Measurements from ENCODE around the gene ADH6. TPM values are rescaled to one million over a fixed set of nuclear protein-coding genes. Genes with fewer than 3 reads are reported as not detected.
"Not testable (repeated sequence)": the region's sequence is repeated elsewhere in the genome, so short reads cannot be mapped to it uniquely, and the experiment has no call there.

The ADH6 gene
- total RNA-seq, 1 donor from 2014 or later = 3.1 TPM

GRCh38 chr4:99190336-99190735 lies 28.7 kb downstream of the ADH6 start:
- DNase-seq (ENCODE audit: low spot score) = no peak

- DNase-seq (ENCODE audit: low spot score) = not testable (repeated sequence)
Observed at GRCh38 chr4:99189900-99190299, 29.1 kb downstream of the ADH6 start.

DNA sequence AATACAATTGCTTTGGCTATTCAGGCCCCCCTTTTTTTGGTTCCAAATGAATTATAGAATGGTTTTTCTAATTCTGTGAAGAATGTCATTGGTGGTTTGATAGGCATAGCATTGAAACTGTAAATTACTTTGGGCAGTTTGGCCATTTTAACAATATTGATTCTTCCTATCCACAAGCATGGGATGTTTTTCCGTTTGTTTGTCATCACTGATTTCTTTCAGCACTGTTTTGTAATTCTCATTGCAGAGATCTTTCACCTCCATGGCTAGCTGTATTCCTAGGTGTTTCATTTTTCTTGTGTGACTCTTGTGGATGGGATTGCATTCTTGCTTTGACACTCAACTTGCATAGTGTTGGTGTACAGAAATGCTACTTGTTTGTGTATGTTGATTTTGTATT lies 33.0 kb downstream of the ADH6 start:
- DNase-seq (ENCODE audit: low spot score) = no peak

DNA sequence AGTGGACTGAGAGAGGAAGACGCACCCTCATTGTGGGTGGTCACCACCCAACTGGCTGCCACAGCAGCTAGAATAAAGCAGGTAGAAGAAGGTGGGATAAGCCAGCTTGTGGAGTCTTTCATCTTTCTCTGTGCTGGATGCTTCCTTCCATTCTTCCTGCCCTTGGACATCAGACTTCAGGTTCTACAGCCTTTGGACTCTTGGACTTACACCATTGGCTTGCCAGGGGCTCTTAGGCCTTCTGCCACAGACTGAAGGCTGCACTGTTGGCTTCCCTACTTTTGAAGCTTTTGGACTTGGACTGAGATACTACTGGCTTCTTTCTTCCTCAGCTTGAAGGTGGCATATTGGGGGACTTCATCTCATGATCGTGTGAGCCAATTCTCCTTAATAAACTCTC lies 33.5 kb downstream of the ADH6 start:
- DNase-seq (ENCODE audit: low spot score) = no peak

DNA sequence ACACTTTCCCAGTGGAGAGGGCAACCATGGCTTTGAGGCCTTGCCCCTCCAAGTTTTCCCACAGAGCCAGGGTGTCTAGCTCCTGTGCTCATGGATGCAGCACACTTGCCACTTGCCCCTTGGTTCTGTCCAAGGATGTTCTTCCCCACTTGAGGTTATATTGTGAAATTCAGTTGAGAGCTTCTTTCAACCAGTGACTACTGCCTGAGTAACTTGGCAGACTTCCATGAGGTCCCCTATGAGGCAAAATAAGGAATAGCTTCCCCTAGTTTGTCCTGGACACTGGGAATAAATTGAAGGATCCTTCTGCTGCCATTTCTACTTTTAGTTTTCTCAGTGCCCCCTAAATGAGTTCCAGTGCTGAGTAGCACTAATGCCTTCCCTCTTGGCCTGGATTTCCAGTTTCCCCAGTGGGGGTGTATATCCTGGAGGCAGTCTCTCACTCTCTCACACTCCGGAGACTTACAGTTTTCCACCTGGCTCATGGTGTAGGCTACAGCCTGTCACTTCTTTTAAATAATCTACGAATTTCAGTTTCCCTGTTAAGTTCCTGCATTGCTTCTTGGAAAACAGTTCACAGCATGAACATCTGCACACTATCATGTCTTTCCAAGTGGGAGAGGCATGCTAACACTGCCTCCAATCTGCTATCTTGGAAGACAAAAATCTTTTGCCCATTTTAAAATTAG lies 38.5 kb downstream of the ADH6 start:
- DNase-seq (ENCODE audit: low spot score) = no peak

- no peak for DNase-seq (ENCODE audit: low spot score)
Observed at GRCh38 chr4:99179626-99180025, 39.4 kb downstream of the ADH6 start.

DNA sequence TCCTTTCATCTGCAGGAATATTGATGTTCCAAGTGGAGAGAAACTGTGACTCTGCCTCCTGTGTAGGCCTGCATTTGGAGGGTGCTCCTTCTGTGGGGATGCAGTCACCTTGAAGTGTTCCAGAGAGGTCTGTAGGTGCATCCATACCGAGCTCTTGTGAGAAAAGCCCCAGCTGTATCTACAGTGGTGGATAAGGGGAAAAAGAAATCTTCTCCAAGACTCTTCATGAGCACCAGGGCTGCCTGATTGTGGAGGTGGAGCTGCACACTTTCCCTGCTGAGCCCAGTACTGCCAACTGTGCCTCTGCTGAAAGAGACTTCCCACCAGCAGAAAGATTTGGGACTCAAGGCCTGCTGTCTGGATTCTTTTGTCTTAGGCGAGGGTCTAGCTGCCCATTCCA lies 39.9 kb downstream of the ADH6 start:
- no peak for DNase-seq (ENCODE audit: low spot score)

DNA sequence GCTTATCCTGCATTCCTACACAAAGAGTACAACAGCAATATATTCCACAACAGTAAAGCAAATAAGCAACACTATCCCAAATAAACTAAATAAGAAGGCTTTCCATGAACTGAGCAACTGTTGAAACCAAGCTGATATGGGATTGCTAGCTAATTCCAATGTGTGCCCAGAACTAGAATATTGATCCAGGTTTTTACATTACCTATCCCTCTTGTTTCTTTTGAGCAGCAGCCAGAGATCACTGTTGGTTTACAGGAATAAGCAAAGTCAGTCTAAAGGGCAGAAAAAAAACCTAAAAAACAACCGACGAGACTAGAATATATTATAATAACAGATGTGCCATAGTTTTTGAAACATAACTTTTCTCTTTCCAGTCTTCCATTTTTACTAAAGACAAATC lies 52.5 kb downstream of the ADH6 start:
- DNase-seq (ENCODE audit: low spot score) = no peak

DNA sequence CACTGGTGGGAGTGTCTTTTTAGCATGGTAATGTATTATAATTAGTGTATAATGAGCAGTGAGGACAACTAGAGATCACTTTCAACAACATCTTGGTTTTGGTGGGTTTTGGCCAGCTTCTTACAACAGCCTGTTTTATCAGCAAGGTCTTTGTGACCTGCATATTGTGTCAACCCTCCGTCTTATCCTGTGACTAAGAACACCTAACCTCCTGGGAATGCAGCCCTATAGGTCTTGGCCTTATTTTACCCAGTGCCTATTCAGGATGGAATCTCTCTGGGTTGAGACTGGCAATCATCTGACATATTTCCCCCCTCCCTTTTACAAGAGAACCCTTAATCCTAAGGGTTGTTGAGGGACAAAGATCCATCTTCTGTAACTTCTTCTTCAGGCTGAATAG lies 53.1 kb downstream of the ADH6 start:
- no peak for DNase-seq (ENCODE audit: low spot score)

- no peak for DNase-seq (ENCODE audit: low spot score)
Observed at GRCh38 chr4:99161373-99162099, 57.5 kb downstream of the ADH6 start.

GRCh38 chr4:99159699-99160098 lies 59.3 kb downstream of the ADH6 start:
- DNase-seq (ENCODE audit: low spot score) = no peak

- no peak for DNase-seq (ENCODE audit: low spot score)
Observed at GRCh38 chr4:99157478-99157935, 61.5 kb downstream of the ADH6 start.

DNA sequence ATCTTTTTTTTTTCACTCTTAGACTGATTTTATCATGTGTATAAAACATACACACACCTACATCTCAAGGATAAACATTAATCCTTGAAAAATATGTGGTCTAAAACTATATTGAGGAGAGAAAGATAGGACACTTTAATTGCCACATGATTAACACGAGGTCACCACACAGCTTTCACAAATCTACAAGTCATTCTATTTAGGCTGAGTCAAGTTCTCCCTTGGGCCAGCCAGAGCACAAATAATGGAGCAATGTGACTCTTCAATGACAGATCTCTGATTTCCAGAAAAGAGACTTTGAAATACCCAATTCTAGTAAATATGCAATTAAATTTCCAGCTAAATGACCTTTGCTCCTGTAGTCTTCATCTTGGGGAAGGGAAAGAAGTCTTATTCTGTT lies 62.1 kb downstream of the ADH6 start:
- no peak for DNase-seq (ENCODE audit: low spot score)

GRCh38 chr4:99154658-99155342 lies 64.2 kb downstream of the ADH6 start:
- DNase-seq (ENCODE audit: low spot score) = no peak

Other genes with a start within 250 kb of the ADH6 start
- gene METAP1, start 223.5 kb downstream of the ADH6 start, total RNA-seq = 96.5 TPM
- 148 TPM for gene ADH5, start 130.5 kb downstream of the ADH6 start, total RNA-seq
- 1.6 TPM for gene ADH4, start 74.9 kb downstream of the ADH6 start, total RNA-seq
- gene ADH1A, start 71.7 kb upstream of the ADH6 start, total RNA-seq = not detected
- gene ADH1B, start 102.2 kb upstream of the ADH6 start, total RNA-seq = 142 TPM
- 43.5 TPM for gene ADH1C, start 133.5 kb upstream of the ADH6 start, total RNA-seq
- gene ADH7, start 216.1 kb upstream of the ADH6 start, total RNA-seq = not detected